GM12878 (cell line): ENCODE measurements around the gene TEX2. TPM values are rescaled to one million over a fixed set of nuclear protein-coding genes. Genes with fewer than 3 reads are reported as not detected.

ENCODE experiments used
- BCLAF1 ChIP-seq: fragments of 450-650 bp; IDR thresholded peaks from 2 replicates; pipeline ENCODE4 v1.6.1; 2017; ENCODE audit warnings: antibody characterized with exemption, mild to moderate bottlenecking, moderate library complexity
- CREM ChIP-seq: IDR thresholded peaks from 2 replicates; pipeline ENCODE4 v1.6.1; 2014; ENCODE audit warnings: antibody characterized with exemption, low read depth
- EED ChIP-seq: sonication (generic); IDR thresholded peaks from 2 replicates; pipeline ENCODE4 v1.6.1; 2016; ENCODE audit warnings: antibody characterized with exemption, low read depth
- EP300 ChIP-seq, 2 experiments: fragments of 150-350 bp in 1 of 2; IDR thresholded peaks; 2 replicates each; pipeline ENCODE4 v1.6.1; 2011 to 2012; ENCODE audit warnings: low read depth in 2 of 2, low read length in 2 of 2, borderline replicate concordance in 1 of 2, improper control_type of control experiment in 1 of 2, inconsistent platforms in 1 of 2; ENCODE audit not compliant: control insufficient read depth in 1 of 2
- MYC ChIP-seq: IDR thresholded peaks from 2 replicates; pipeline ENCODE4 v1.6.1; 2011; ENCODE audit warnings: mild to moderate bottlenecking, low read length, moderate library complexity, inconsistent platforms; ENCODE audit not compliant: insufficient read depth, insufficient replicate concordance, insufficient read length, severe bottlenecking
- NKRF ChIP-seq: fragments of 450-650 bp; conservative IDR thresholded peaks from 2 replicates; pipeline ENCODE4 v1.6.1; 2017; ENCODE audit warnings: mild to moderate bottlenecking, moderate library complexity
- PAX5 ChIP-seq: IDR thresholded peaks from 2 replicates; pipeline ENCODE4 v1.6.1; 2011; ENCODE audit warnings: low read depth, low read length, borderline replicate concordance
- RAD21 ChIP-seq: IDR thresholded peaks from 2 replicates; pipeline ENCODE4 v1.6.1; 2011; ENCODE audit warnings: mild to moderate bottlenecking, low read depth, low read length, moderate library complexity; ENCODE audit not compliant: insufficient read depth
- RCOR1 ChIP-seq: conservative IDR thresholded peaks from 2 replicates; pipeline ENCODE4 v1.6.1; 2012; ENCODE audit warnings: low read depth, low read length, improper control_type of control experiment
- RFX5 ChIP-seq: IDR thresholded peaks from 2 replicates; pipeline ENCODE4 v1.6.1; 2011; ENCODE audit warnings: low read depth, low read length, improper control_type of control experiment
- SMAD5 ChIP-seq: IDR thresholded peaks from 2 replicates; pipeline ENCODE4 v1.6.1; 2016; ENCODE audit warnings: antibody characterized with exemption, low read depth
- ZBTB40 ChIP-seq: fragments of 450-650 bp; IDR thresholded peaks from 2 replicates; pipeline ENCODE4 v1.6.1; 2016; ENCODE audit warnings: mild to moderate bottlenecking, moderate library complexity, borderline replicate concordance
- polyA plus RNA-seq, 11 experiments: library from polyadenylated mRNA; depleted of rRNA in 4 of 11; unstranded in 6 of 11; stranded (reverse) in 5 of 11; fragments of >200 nt; fragmentation: Nextera tagmentation in 4 of 11; fragmentation: Illumina TruSeq in 1 of 11; extraction: Ambion mirVana in 4 of 11; extraction: Trizol in 1 of 11; gene quantifications; 1 replicate in 1 of 11; 2 replicates in 10 of 11; pipeline versions ENCODE4 v1.2.1 to v1.2.3, GENCODE V29; 2011 to 2016; ENCODE audit warnings: inconsistent platforms in 2 of 11, missing spikeins in 2 of 11, low read depth in 1 of 11
- total RNA-seq, 4 experiments: library from RNA; depleted of rRNA in 3 of 4; stranded (reverse); fragments of >200 nt in 3 of 4; fragmentation: Illumina TruSeq in 1 of 4; extraction: Trizol in 1 of 4; gene quantifications; 2 replicates each; pipeline versions ENCODE4 v1.2.1 to v1.2.3, GENCODE V29; 2013 to 2021
- TF ChIP-seq, protein P1 (sequence below): IDR thresholded peaks from 2 replicates; pipeline ENCODE4 v1.6.1; 2012; ENCODE audit warnings: mild to moderate bottlenecking, low read depth, low read length

TEX2 gene
- total and polyA plus RNA-seq, 10 of the 15 experiments (the other 5 are each of a cell fraction or from before 2014, with no cell fraction given) = 3.8 to 19.9 (median 15.8) TPM

GRCh38 chr17:64129765-64130558, 133.1 kb downstream of the TEX2 start, which contains the start of gene ERN1 (continued):
- TF ChIP-seq BCLAF1 (no peak), RCOR1 (no peak), EP300 (IDR thresholded peaks at IDR 0.05; ENCODE audit: borderline replicate concordance in 1 of 2, control insufficient read depth in 1 of 2, low read depth in 2 of 2, low read length in 2 of 2) (no peak), RAD21 (no peak), MYC (no peak), EED (no peak), NKRF (peak; percentile 91), PAX5 (no peak), ZBTB40 (no peak), CREM (peak; percentile 45; the same call in 1 of the 2 replicates), SMAD5 (peak; percentile 91; the same call in 1 of the 2 replicates), RFX5 (no peak)
- TF ChIP-seq, protein P1, sequence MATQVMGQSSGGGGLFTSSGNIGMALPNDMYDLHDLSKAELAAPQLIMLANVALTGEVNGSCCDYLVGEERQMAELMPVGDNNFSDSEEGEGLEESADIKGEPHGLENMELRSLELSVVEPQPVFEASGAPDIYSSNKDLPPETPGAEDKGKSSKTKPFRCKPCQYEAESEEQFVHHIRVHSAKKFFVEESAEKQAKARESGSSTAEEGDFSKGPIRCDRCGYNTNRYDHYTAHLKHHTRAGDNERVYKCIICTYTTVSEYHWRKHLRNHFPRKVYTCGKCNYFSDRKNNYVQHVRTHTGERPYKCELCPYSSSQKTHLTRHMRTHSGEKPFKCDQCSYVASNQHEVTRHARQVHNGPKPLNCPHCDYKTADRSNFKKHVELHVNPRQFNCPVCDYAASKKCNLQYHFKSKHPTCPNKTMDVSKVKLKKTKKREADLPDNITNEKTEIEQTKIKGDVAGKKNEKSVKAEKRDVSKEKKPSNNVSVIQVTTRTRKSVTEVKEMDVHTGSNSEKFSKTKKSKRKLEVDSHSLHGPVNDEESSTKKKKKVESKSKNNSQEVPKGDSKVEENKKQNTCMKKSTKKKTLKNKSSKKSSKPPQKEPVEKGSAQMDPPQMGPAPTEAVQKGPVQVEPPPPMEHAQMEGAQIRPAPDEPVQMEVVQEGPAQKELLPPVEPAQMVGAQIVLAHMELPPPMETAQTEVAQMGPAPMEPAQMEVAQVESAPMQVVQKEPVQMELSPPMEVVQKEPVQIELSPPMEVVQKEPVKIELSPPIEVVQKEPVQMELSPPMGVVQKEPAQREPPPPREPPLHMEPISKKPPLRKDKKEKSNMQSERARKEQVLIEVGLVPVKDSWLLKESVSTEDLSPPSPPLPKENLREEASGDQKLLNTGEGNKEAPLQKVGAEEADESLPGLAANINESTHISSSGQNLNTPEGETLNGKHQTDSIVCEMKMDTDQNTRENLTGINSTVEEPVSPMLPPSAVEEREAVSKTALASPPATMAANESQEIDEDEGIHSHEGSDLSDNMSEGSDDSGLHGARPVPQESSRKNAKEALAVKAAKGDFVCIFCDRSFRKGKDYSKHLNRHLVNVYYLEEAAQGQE = no peak
